ENCODE results near the gene KDM4B. TPM values are rescaled to one million over a fixed set of nuclear protein-coding genes. Genes with fewer than 3 reads are reported as not detected.

KDM4B gene
- total RNA-seq, 2 experiments from 2014 or later = 31.2 to 42.3 TPM

DNA sequence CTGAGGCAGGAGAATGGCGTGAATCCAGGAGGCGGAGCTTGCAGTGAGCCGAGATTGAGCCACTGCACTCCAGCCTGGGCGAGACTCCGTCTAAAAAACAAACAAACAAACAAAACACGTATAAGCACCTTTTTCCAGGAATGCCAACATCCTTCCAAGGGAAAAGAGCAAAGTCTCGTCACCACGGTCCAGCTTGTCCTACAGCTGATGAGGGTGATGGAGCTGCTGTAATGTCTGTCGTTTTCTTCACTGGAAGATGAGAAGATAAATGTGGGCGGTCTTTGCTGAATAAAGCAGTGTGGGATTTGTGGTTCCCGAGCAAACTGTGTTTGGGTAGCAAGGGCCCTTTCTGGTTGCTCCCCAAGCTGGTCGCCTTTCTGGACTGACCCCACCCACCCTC lies 205.1 kb downstream of the KDM4B start:
- ATAC-seq = no peak
- DNase-seq = no peak
- CTCF ChIA-PET = interaction anchor here (1.3 kb wide), 1 partner anchor 126 kb away, joined by 6 read pairs; no protein-coding TSS in a partner anchor
- Mint-ChIP-seq H3K36me3 (no peaks in the 10 kb centered on the region), H3K27me3 (no peaks in the 10 kb centered on the region), H3K9me3 (ENCODE audit: low read depth) (no peaks in the 10 kb centered on the region), H3K4me3 (no peak overlapping the region), H3K27ac (no peak overlapping the region), H3K4me1 (peaks cover 9% of the 10 kb centered on the region)

DNA sequence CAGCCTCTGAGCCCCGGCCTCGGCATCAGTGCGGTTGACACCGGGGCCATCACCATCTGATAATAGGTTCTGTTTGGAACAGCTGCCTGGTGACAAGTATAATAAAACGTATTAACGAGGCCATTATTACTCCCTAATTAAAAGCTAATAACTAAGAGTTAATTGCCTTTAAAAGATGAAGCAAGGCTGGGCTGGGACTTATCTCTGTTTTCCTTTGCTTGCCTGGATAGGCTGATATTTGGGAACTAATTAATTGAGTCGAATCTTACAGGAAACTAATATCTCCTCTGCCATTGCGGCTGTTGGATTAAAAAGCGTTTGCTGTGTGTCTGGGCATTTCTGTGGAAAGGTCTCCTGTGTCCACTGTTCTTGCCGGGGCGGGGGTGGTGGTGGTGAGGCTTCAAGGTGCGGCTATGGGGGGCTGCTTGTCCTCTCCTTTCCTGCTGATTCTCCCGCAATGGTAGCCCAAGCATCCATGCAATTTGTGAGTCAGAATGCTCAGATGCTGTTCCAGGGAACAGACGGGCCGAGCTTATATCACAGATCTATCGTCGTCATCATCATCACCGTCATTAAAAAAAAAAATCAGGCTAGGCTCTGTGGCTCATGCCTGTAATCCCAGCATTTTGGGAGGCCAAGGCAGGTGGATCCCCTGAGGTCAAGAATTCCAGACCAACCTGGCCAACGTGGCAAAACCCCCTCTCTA lies 209.0 kb downstream of the KDM4B start:
- DNase-seq (no peak), ATAC-seq (no peak)
- peaks cover 9% of the 10 kb centered on the region for H3K4me1 Mint-ChIP-seq
- no peak overlapping the region for H3K4me3 Mint-ChIP-seq
- CTCF ChIA-PET = interaction anchor here (1.2 kb wide), 1 partner anchor 149 kb away, joined by 3 read pairs; no protein-coding TSS in a partner anchor
- H3K27ac Mint-ChIP-seq = no peak overlapping the region
- no peaks in the 10 kb centered on the region for H3K9me3 Mint-ChIP-seq (ENCODE audit: low read depth)
- no peaks in the 10 kb centered on the region for H3K27me3 Mint-ChIP-seq
- no peaks in the 10 kb centered on the region for H3K36me3 Mint-ChIP-seq

DNA sequence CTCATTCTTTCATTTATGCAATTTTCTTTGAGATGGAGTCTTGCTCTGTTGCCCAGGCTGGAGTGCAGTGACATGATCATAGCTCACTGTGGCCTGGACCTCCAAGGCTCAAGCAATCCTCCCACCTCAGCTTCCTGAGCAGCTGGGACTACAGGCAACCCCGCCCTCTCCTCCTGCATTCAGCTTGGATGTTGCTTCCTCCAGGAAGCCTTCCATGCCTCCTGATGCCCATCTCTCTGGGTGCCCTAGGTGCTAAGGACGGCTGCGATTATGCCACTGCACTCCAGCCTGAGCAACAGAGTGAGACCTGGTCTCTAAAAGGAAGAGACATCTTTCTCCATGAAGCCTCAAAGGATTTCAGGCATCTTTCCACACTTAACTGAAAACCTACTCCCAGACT lies 209.9 kb downstream of the KDM4B start:
- Mint-ChIP-seq H3K27me3 (no peaks in the 10 kb centered on the region), H3K4me3 (no peak overlapping the region), H3K36me3 (no peaks in the 10 kb centered on the region), H3K27ac (no peak overlapping the region), H3K4me1 (peaks cover 9% of the 10 kb centered on the region), H3K9me3 (ENCODE audit: low read depth) (no peaks in the 10 kb centered on the region)
- DNase-seq (no peak), ATAC-seq (no peak)
- CTCF ChIA-PET = interaction anchor here (0.7 kb wide), 1 partner anchor 9 kb away, joined by 3 read pairs; no protein-coding TSS in a partner anchor

DNA sequence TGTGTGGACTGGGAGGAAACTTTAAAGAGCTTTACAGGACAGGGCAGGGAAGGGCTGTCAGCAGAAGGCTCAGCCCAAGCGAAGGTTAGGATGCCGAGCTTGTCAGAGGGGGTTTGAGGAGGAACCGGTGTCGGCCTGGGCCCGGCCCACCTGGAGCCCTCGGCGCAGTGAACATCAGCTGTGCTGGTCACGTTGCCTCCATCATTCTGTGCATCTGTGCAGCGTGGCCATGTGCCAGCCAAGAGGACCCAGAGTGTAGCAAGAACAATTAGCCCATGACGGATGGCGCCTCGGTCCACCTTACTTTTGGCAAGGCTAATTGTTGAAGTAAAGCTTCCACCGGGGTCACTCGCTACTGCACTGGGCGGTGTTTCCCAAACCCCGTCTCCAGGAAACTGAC lies 210.3 kb downstream of the KDM4B start:
- no peak overlapping the region for H3K27ac Mint-ChIP-seq
- DNase-seq = no peak
- H3K4me1 Mint-ChIP-seq = peaks cover 9% of the 10 kb centered on the region
- H3K27me3 Mint-ChIP-seq = no peaks in the 10 kb centered on the region
- H3K4me3 Mint-ChIP-seq = no peak overlapping the region
- CTCF ChIA-PET = interaction anchor here (0.7 kb wide), 1 partner anchor 9 kb away, joined by 3 read pairs; no protein-coding TSS in a partner anchor
- H3K9me3 Mint-ChIP-seq (ENCODE audit: low read depth) = no peaks in the 10 kb centered on the region
- H3K36me3 Mint-ChIP-seq = no peaks in the 10 kb centered on the region
- ATAC-seq = no peak

DNA sequence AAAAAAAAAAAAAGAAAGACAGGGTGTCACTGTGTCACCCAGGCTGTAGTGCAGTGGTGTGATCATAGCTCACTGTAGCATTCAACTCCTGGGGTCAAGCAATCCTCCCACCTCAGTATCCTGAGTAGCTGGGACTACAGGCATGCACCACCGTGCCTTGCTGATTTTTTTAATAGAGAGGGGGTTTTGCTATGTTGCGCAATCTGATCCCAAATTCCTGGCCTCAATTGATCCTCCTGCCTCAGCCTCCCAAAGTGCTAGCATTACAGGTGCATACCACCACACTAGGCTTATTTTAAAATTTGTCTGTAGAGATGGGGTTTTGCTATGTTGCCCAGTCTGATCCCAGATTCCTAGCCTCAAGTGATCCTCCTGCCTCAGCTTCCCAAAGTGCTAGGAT lies 212.4 kb downstream of the KDM4B start:
- Mint-ChIP-seq H3K4me1 (peaks cover 9% of the 10 kb centered on the region), H3K36me3 (no peaks in the 10 kb centered on the region), H3K27ac (no peak overlapping the region), H3K4me3 (no peak overlapping the region), H3K27me3 (no peaks in the 10 kb centered on the region), H3K9me3 (ENCODE audit: low read depth) (no peaks in the 10 kb centered on the region)
- CTCF ChIA-PET = no interaction called here
- ATAC-seq (no peak), DNase-seq (no peak)

DNA sequence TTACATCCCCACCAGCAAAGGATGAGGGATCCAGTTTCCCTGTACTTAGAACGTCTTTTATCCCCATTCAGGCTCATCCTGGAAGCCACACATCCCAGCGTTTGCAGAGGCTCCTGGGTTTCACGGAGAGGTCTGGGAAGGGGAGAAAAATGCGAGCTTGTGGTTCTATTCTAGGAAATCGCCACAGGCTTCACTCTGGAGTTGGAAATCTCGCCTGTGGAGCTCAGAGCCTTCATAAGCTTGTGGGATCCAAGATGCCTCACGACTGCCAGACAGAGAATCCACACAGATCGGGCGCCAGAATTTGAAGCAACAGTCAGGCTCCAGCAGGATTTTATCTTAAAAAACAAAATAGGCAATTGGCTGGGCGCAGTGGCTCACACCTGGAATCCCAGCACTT lies 213.8 kb downstream of the KDM4B start:
- Mint-ChIP-seq H3K9me3 (ENCODE audit: low read depth) (no peaks in the 10 kb centered on the region), H3K27me3 (no peaks in the 10 kb centered on the region), H3K4me1 (no peaks in the 10 kb centered on the region), H3K4me3 (no peak overlapping the region), H3K36me3 (no peaks in the 10 kb centered on the region), H3K27ac (no peak overlapping the region)
- ATAC-seq (no peak), DNase-seq (no peak)
- CTCF ChIA-PET = interaction anchor here (0.9 to 1.0 kb wide), 2 partner anchors 134 to 373 kb away, joined by 3 read pairs; no protein-coding TSS in a partner anchor

DNA sequence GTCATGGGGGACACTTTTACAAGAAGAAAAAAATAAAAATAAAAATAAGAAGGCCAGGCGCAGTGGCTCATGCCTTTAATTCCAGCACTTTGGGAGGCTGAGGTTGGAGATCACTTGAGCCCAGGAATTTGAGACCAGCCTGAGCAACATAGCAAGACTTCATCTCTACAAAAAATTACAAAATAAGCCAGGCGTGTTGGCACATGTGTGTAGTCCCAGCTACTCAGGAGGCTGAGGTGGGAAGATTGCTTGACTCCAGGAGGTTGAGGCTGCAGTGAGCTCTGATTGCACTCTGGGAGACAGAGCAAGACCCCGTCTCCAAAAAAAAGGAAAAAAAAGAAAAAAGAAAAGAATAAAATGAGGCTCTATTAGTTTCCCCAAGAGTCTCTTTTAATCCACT lies 214.7 kb downstream of the KDM4B start:
- CTCF ChIA-PET = interaction anchor here (0.9 to 1.0 kb wide), 2 partner anchors 135 to 374 kb away, joined by 3 read pairs; no protein-coding TSS in a partner anchor
- Mint-ChIP-seq H3K4me3 (no peak overlapping the region), H3K27me3 (no peaks in the 10 kb centered on the region), H3K27ac (no peak overlapping the region), H3K9me3 (ENCODE audit: low read depth) (no peaks in the 10 kb centered on the region), H3K36me3 (no peaks in the 10 kb centered on the region), H3K4me1 (no peaks in the 10 kb centered on the region)
- DNase-seq (no peak), ATAC-seq (no peak)

DNA sequence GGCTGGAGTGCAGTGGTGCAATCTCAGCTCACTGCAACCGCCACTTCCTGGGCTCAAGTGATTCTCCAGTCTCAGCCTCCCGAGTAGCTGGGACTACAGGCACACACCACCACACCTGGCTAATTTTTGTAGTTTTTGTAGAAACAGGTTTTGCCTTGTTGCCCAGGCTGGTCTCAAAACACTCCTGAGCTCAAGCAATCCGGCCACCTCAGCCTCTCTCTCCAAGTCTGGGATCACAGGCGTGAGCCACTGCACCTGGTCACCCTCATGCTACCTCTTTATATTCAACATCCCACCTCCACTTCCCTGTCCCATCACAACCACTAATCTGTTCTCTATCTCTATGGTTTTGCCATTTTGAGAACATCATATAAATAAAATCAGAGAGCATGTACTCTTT lies 216.0 kb downstream of the KDM4B start:
- Mint-ChIP-seq H3K36me3 (no peaks in the 10 kb centered on the region), H3K9me3 (ENCODE audit: low read depth) (no peaks in the 10 kb centered on the region), H3K27ac (no peak overlapping the region), H3K27me3 (peaks cover 7% of the 10 kb centered on the region), H3K4me1 (no peaks in the 10 kb centered on the region), H3K4me3 (no peak overlapping the region)
- ATAC-seq (no peak), DNase-seq (no peak)
- CTCF ChIA-PET = interaction anchor here (0.6 kb wide), 1 partner anchor 938 kb away, joined by 3 read pairs; no protein-coding TSS in a partner anchor

DNA sequence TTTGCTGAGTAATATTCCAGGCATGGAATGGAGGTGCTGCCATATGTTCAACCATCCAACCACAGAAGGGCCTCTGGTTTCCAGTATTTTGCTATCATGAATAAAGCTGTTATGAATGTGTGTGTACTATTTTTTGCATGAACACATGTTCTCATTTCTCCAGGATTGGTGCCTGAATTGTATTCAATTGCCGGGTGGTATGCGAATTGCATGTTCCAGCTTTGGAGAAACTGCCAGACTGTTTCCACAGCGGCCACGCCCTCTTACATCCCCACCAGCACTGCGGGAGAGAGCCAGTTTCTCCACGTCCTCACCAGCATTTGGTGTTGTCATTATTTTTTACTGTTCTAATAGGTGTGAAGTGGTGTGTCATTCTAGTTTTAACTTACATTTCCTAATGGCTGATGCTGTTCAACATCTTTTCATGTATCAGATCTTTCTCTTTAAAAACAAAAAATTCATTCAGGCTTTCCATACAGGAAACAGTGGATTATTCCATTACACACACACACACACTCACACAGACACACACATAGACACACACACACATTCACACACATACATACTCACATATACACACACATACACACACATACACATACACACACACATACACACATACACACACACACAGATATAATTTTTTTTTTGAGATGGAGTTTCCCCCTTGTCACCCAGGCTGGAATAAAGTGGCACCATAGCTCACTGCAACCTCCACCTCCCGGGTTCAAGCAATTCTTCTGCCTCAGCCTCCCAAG lies 217.6 kb downstream of the KDM4B start:
- CTCF ChIA-PET = no interaction called here
- Mint-ChIP-seq H3K27ac (no peak overlapping the region), H3K4me1 (no peaks in the 10 kb centered on the region), H3K36me3 (no peaks in the 10 kb centered on the region), H3K4me3 (no peak overlapping the region), H3K27me3 (peaks cover 7% of the 10 kb centered on the region), H3K9me3 (ENCODE audit: low read depth) (no peaks in the 10 kb centered on the region)
- DNase-seq (no peak), ATAC-seq (no peak)

DNA sequence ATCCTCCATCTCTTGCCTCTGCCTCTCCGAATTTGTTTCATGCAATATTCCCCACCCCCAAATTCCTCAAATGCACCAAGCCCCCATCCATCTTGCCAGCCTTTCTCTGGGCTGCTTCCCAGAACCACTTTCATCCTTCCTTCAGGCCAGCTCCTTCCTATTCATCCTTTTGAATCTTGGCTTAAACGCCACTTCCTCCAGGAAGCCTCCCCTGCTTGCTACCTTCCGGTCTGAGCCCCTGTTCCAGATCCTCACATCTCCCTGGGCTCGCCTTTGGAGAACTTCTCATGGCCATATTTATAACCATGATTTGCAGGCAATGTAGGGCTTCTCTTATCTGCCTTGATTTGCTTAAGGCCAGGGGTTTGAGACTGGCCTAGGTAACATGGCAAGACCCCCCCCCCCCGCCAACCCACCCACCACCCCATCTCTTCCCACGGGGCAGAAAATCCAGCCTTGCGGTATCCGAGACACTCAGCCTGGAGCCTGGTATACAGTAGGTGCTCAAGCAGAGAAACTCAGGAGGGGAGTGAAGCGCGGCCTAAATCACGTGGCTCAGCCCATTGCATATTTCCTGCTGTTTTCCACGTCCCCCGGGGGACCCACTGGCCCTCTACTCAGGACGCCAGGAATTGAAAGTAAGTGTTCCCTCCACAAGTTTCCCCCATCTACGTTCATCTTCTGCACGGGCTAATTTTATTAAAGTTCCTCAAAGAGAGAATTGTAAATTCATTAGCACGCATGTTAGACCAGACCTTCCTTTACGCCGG lies 219.8 kb downstream of the KDM4B start:
- ATAC-seq (no peak), DNase-seq (no peak)
- no peaks in the 10 kb centered on the region for H3K4me1 Mint-ChIP-seq
- H3K4me3 Mint-ChIP-seq = no peak overlapping the region
- no peaks in the 10 kb centered on the region for H3K36me3 Mint-ChIP-seq
- CTCF ChIA-PET = no interaction called here
- peaks cover 7% of the 10 kb centered on the region for H3K27me3 Mint-ChIP-seq
- H3K9me3 Mint-ChIP-seq (ENCODE audit: low read depth) = no peaks in the 10 kb centered on the region
- H3K27ac Mint-ChIP-seq = no peak overlapping the region

DNA sequence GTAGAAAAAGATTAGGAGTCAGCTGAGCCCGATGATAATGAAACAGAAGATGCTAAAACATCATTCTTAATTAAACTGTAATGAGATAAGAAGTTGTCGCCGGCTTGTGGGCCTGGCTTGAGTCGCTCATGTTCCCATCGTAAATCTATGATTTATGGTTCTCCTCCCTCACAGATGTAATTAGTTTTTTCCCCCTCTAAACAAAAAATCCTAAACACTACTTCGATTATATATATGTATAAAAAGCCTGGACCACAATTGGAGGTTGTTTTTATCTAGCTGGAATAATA lies 220.3 kb downstream of the KDM4B start:
- Mint-ChIP-seq H3K27ac (no peak overlapping the region), H3K9me3 (ENCODE audit: low read depth) (no peaks in the 10 kb centered on the region), H3K4me1 (no peaks in the 10 kb centered on the region), H3K4me3 (no peak overlapping the region), H3K36me3 (no peaks in the 10 kb centered on the region), H3K27me3 (peaks cover 7% of the 10 kb centered on the region)
- DNase-seq = no peak
- CTCF ChIA-PET = interaction anchor here (0.7 kb wide), 1 partner anchor 285 kb away, joined by 3 read pairs; no protein-coding TSS in a partner anchor
- ATAC-seq = no peak

DNA sequence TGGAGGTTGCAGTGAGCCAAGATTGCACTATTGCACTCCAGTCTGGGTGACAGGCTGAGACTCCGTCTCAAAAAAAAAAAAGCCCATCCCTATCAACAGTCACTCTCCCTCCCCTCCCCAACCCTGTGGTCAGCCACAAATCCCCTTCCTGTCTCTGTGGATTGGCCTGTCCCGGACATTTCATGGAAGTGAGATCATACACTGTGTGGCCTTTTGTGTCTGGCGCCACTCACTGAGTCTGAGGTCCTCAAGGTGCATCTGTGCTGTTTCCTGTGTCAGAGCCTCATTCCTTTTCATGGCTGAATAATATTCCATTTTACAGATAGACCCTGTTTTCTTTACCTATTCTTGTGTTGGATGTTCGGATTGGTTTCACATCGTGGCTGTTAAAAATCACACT lies 222.2 kb downstream of the KDM4B start:
- no peaks in the 10 kb centered on the region for H3K36me3 Mint-ChIP-seq
- H3K27me3 Mint-ChIP-seq = peaks cover 7% of the 10 kb centered on the region
- H3K27ac Mint-ChIP-seq = no peak overlapping the region
- CTCF ChIA-PET = no interaction called here
- H3K9me3 Mint-ChIP-seq (ENCODE audit: low read depth) = no peaks in the 10 kb centered on the region
- DNase-seq (no peak), ATAC-seq (no peak)
- no peak overlapping the region for H3K4me3 Mint-ChIP-seq
- no peaks in the 10 kb centered on the region for H3K4me1 Mint-ChIP-seq

DNA sequence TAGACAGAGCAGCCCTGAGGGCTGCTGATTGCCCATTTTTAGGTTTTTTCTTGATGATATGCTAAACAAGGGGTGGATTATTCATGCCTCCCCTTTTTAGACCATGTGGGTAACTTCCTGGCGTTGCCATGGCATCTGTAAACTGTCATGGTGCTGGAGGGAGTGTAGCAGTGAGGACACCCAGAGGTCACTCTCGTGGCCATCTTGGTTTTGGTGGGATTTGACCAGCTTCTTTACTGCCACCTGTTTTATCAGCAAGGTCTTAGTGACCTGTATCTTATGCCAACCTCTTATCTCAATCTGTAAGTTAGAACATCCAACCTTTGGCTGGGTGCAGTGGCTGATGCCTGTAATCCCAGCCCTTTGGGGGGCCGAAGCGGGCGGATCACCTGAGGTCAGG lies 223.7 kb downstream of the KDM4B start:
- DNase-seq (no peak), ATAC-seq (no peak)
- H3K36me3 Mint-ChIP-seq = no peaks in the 10 kb centered on the region
- H3K4me1 Mint-ChIP-seq = no peaks in the 10 kb centered on the region
- peaks cover 7% of the 10 kb centered on the region for H3K27me3 Mint-ChIP-seq
- H3K9me3 Mint-ChIP-seq (ENCODE audit: low read depth) = no peaks in the 10 kb centered on the region
- CTCF ChIA-PET = no interaction called here
- H3K27ac Mint-ChIP-seq = no peak overlapping the region
- no peak overlapping the region for H3K4me3 Mint-ChIP-seq

Measured in activated CD8-positive, alpha-beta memory T cell treated with anti-CD3 and anti-CD28 coated beads, Interleukin-2, amount 10 ng/mL, durations not matched to agents 7 days and 5 days (primary cell).